DMS114 treated with DMSO at 0.1 percent for 48 hours (cell line): ENCODE measurements around the gene TIGD6.

Experiments used
- DNase-seq: peaks from one replicate; lab custom pipeline; 2025; ENCODE audit not compliant: unreplicated experiment; lab: John Stamatoyannopoulos, UW

The TIGD6 gene

GRCh38 chr5:150017226-150018005 lies 17.0 kb upstream of the TIGD6 start:
- no peak for DNase-seq

GRCh38 chr5:150016537-150016936 lies 16.1 kb upstream of the TIGD6 start:
- no peak for DNase-seq

GRCh38 chr5:150015415-150015814 lies 15.0 kb upstream of the TIGD6 start:
- no peak for DNase-seq

GRCh38 chr5:150014456-150014855 lies 14.0 kb upstream of the TIGD6 start:
- DNase-seq = no peak

- DNase-seq = no peak
These were observed 13.5 kb upstream of the TIGD6 start for GRCh38 chr5:150013931-150014330.

- DNase-seq = no peak
These were observed 9.4 kb upstream of the TIGD6 start for GRCh38 chr5:150009671-150010387.

GRCh38 chr5:150007050-150007449 lies 6.6 kb upstream of the TIGD6 start:
- no peak for DNase-seq

GRCh38 chr5:150006318-150006717 lies 5.9 kb upstream of the TIGD6 start:
- no peak for DNase-seq

GRCh38 chr5:150001660-150002486 lies 1.4 kb upstream of the TIGD6 start:
- DNase-seq = peak; percentile 67

- DNase-seq = no peak
These were observed 671 bp upstream of the TIGD6 start for GRCh38 chr5:150000990-150001659.

GRCh38 chr5:149999866-150000255 lies 593 bp downstream of the TIGD6 start:
- no peak for DNase-seq

GRCh38 chr5:149999359-149999758 lies 1.1 kb downstream of the TIGD6 start:
- DNase-seq = no peak

- no peak for DNase-seq
These were observed 2.2 kb downstream of the TIGD6 start for GRCh38 chr5:149998281-149998680.

- DNase-seq = no peak
These were observed 4.1 kb downstream of the TIGD6 start for GRCh38 chr5:149996205-149996890.

GRCh38 chr5:149995385-149996204 lies 4.9 kb downstream of the TIGD6 start:
- DNase-seq = no peak

- no peak for DNase-seq
These were observed 7.0 kb downstream of the TIGD6 start for GRCh38 chr5:149993471-149993870.

GRCh38 chr5:149990518-149991376 lies 9.7 kb downstream of the TIGD6 start:
- DNase-seq = peak; percentile 75

GRCh38 chr5:149988126-149988525 lies 12.3 kb downstream of the TIGD6 start:
- DNase-seq = no peak

- DNase-seq = no peak
These were observed 17.9 kb downstream of the TIGD6 start for GRCh38 chr5:149982505-149982904.
